ENCODE results near the gene GALNT12.

The GALNT12 gene

DNA sequence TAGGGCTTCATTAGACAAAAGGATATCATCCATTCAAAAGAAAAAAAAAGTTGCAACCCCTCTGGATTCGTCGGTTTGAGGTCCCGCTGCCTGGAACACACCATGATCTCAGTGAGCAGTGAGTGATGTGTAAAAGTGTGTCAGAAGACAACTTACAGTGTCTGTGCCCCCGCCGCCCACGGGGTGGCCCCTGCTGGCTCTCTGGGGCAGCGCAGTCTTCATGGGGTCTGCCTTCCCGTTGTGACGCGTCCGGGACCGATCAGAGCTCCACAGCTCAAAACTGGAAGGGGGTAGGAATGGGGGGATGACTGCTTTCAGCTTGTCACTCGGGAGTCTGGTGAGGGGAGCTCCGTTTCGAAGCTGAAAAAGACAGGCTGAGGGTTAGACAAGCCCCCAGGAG, 33.7 kb upstream of the GALNT12 start:
- Histone ChIP-seq H3K4me1 (ENCODE audit: control insufficient read depth, low read depth, low read length) (no peaks in the 10 kb centered on the region), H3K27me3 (ENCODE audit: control insufficient read depth, insufficient read depth, low read length) (no peaks in the 10 kb centered on the region), H3K9me3 (ENCODE audit: control insufficient read depth, low read depth, low read length) (no peaks in the 10 kb centered on the region), H3K27ac (ENCODE audit: low read length) (no peak overlapping the region), H3K4me3 (ENCODE audit: low read length) (no peak overlapping the region), H3K36me3 (ENCODE audit: control insufficient read depth, low read depth, low read length) (peaks cover 47% of the 10 kb centered on the region), H3K9ac (ENCODE audit: low read length) (no peak overlapping the region)

GRCh38 chr9:98774746-98775145, 32.7 kb upstream of the GALNT12 start:
- no peak overlapping the region for H3K4me3 ChIP-seq (ENCODE audit: low read length)
- H3K27ac ChIP-seq (ENCODE audit: low read length): no peak overlapping the region
- no peaks in the 10 kb centered on the region for H3K27me3 ChIP-seq (ENCODE audit: control insufficient read depth, insufficient read depth, low read length)
- no peaks in the 10 kb centered on the region for H3K9me3 ChIP-seq (ENCODE audit: control insufficient read depth, low read depth, low read length)
- peaks cover 44% of the 10 kb centered on the region for H3K36me3 ChIP-seq (ENCODE audit: control insufficient read depth, low read depth, low read length)
- no peaks in the 10 kb centered on the region for H3K4me1 ChIP-seq (ENCODE audit: control insufficient read depth, low read depth, low read length)
- no peak overlapping the region for H3K9ac ChIP-seq (ENCODE audit: low read length)

DNA sequence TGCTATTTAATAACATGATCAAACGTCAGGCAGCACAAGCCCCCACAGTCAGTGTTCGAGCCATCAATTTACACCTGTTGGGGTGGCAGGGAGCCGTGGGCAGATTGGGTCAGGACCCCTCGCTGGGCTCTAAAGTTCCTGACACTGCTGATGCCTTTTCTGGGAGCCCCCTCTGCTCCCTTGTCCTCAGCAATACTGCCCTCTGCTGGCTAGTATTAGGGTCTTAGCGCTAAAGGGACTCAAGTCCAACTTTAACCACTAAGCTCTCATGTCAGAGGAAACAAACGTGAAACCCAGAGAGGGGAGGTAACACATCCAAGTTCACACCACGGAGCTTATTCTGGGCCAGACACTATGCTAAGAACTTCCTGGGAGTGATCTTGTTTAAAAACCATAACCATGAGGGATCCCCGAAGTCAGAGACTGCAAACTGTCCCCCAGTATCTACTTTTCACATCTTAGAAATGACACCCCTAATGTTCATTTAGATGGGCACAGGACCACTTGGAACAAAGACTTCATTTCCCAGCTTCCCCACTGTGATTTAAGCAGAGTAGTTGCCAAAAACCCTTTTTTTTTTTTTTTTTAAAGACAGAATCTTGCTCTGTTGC, 31.5 kb upstream of the GALNT12 start:
- H3K27ac ChIP-seq (ENCODE audit: low read length): no peak overlapping the region
- H3K4me3 ChIP-seq (ENCODE audit: low read length): no peak overlapping the region
- peaks cover 36% of the 10 kb centered on the region for H3K36me3 ChIP-seq (ENCODE audit: control insufficient read depth, low read depth, low read length)
- H3K9me3 ChIP-seq (ENCODE audit: control insufficient read depth, low read depth, low read length): no peaks in the 10 kb centered on the region
- H3K27me3 ChIP-seq (ENCODE audit: control insufficient read depth, insufficient read depth, low read length): no peaks in the 10 kb centered on the region
- H3K9ac ChIP-seq (ENCODE audit: low read length): no peak overlapping the region
- no peaks in the 10 kb centered on the region for H3K4me1 ChIP-seq (ENCODE audit: control insufficient read depth, low read depth, low read length)

DNA sequence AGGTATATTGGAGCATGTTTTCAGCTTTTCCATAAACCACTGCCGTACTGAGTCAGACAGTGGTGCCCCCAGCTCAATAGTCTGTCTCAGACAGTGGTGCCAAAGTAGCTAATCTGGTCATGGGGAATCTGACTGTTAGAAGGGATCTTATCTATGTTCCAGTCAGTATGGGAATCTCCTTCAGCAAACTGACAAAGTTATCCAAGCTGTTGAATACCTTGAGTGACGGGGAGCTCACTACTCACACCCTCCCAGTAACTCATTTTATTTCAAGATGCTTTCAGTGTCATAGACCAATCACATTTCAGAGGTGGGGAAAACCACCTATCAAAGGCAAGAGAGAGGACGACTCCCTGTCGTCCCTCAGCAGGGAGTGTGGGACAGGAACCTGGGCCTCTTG, 29.9 kb upstream of the GALNT12 start:
- H3K4me1 ChIP-seq (ENCODE audit: control insufficient read depth, low read depth, low read length): no peaks in the 10 kb centered on the region
- H3K27ac ChIP-seq (ENCODE audit: low read length): no peak overlapping the region
- H3K9ac ChIP-seq (ENCODE audit: low read length): no peak overlapping the region
- H3K4me3 ChIP-seq (ENCODE audit: low read length): no peak overlapping the region
- peaks cover 33% of the 10 kb centered on the region for H3K36me3 ChIP-seq (ENCODE audit: control insufficient read depth, low read depth, low read length)
- H3K9me3 ChIP-seq (ENCODE audit: control insufficient read depth, low read depth, low read length): no peaks in the 10 kb centered on the region
- no peaks in the 10 kb centered on the region for H3K27me3 ChIP-seq (ENCODE audit: control insufficient read depth, insufficient read depth, low read length)

- Histone ChIP-seq H3K27me3 (ENCODE audit: control insufficient read depth, insufficient read depth, low read length) (no peaks in the 10 kb centered on the region), H3K9me3 (ENCODE audit: control insufficient read depth, low read depth, low read length) (no peaks in the 10 kb centered on the region), H3K4me1 (ENCODE audit: control insufficient read depth, low read depth, low read length) (no peaks in the 10 kb centered on the region), H3K36me3 (ENCODE audit: control insufficient read depth, low read depth, low read length) (peaks cover 28% of the 10 kb centered on the region), H3K27ac (ENCODE audit: low read length) (no peak overlapping the region), H3K4me3 (ENCODE audit: low read length) (no peak overlapping the region), H3K9ac (ENCODE audit: low read length) (no peak overlapping the region)
Observed at GRCh38 chr9:98778251-98778650, 29.2 kb upstream of the GALNT12 start.

- no peaks in the 10 kb centered on the region for H3K27me3 ChIP-seq (ENCODE audit: control insufficient read depth, insufficient read depth, low read length)
- H3K27ac ChIP-seq (ENCODE audit: low read length): no peak overlapping the region
- no peaks in the 10 kb centered on the region for H3K4me1 ChIP-seq (ENCODE audit: control insufficient read depth, low read depth, low read length)
- H3K9ac ChIP-seq (ENCODE audit: low read length): no peak overlapping the region
- H3K9me3 ChIP-seq (ENCODE audit: control insufficient read depth, low read depth, low read length): no peaks in the 10 kb centered on the region
- H3K4me3 ChIP-seq (ENCODE audit: low read length): no peak overlapping the region
- H3K36me3 ChIP-seq (ENCODE audit: control insufficient read depth, low read depth, low read length): peaks cover 28% of the 10 kb centered on the region
Observed at GRCh38 chr9:98778711-98779530, 28.5 kb upstream of the GALNT12 start.

DNA sequence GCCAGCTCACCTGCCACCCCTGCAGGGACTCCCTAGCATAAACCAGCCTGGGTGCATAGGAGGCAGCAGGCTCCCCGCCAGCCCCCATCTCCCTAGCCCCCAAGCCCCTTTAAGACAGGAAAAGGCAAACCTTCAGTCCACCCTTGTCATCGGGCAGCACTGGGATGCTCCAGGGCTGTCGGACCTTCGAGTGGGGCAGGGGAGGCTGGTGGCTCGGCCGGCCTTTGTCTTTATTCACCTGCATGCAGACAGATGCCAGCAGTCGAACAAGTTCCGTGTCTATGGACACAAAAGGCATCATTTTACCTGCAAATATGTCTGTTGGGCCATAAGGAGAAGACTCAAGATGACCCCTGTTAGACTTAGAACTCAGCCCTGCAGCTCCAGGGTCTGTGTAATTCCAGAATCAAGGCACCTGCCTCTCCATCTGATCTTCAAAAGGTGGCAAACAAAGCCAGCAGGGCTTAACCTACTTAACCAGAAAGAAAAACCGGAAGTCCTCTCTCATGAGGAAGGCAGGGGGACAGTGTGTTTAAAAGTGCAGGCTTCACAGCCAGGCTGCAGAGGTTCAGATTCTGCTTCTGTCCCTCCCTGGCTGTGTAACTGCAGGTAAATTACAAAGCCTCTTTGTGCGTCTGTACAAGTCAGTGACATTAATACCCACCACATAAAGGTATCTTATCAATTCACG, 27.3 kb upstream of the GALNT12 start:
- Histone ChIP-seq H3K4me3 (ENCODE audit: low read length) (no peak overlapping the region), H3K36me3 (ENCODE audit: control insufficient read depth, low read depth, low read length) (peaks cover 29% of the 10 kb centered on the region), H3K4me1 (ENCODE audit: control insufficient read depth, low read depth, low read length) (no peaks in the 10 kb centered on the region), H3K9me3 (ENCODE audit: control insufficient read depth, low read depth, low read length) (no peaks in the 10 kb centered on the region), H3K27ac (ENCODE audit: low read length) (no peak overlapping the region), H3K9ac (ENCODE audit: low read length) (no peak overlapping the region), H3K27me3 (ENCODE audit: control insufficient read depth, insufficient read depth, low read length) (no peaks in the 10 kb centered on the region)

DNA sequence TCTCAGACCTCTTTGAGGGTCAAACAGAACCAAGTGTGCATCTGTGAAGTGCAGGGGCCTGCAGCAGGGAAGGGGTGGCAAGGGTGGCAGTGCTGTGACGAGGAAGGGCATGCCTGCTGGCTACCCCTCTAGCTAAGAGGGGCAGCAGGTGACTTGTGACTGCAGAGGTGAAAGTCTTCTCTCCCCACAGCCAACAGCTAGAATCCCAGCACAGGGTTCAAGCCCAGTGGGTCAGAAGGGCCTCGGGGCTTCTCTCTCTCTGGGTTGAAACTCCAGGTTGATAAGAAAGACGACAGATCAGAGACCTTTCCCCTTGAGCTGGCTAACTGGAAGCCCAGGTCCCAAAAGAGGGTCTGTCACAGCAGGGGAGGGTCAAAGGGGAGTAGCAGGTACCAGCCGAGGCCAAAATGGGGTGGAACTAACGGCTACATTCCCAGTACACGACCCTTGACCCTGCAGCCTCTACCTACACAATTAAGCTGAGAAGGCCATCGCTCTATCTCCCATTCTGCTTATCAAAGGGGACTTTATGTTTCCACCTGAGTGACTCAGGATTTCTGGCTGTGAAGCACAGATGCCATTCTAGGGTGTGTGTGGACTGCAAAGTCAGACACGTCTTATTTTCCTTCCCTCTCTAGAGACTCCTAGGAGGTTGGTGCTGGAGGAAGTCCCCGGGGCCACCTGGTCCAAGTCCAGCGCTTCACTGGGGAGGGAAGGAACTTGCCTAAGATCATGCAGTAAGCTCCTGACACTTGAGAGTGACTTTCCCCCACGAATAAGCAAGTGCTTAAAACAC, 25.7 kb upstream of the GALNT12 start:
- Histone ChIP-seq H3K9me3 (ENCODE audit: control insufficient read depth, low read depth, low read length) (no peaks in the 10 kb centered on the region), H3K4me1 (ENCODE audit: control insufficient read depth, low read depth, low read length) (no peaks in the 10 kb centered on the region), H3K36me3 (ENCODE audit: control insufficient read depth, low read depth, low read length) (peaks cover 29% of the 10 kb centered on the region), H3K27me3 (ENCODE audit: control insufficient read depth, insufficient read depth, low read length) (no peaks in the 10 kb centered on the region), H3K27ac (ENCODE audit: low read length) (no peak overlapping the region), H3K9ac (ENCODE audit: low read length) (no peak overlapping the region), H3K4me3 (ENCODE audit: low read length) (no peak overlapping the region)

GRCh38 chr9:98783518-98784226, 23.8 kb upstream of the GALNT12 start:
- no peak overlapping the region for H3K27ac ChIP-seq (ENCODE audit: low read length)
- H3K9ac ChIP-seq (ENCODE audit: low read length): no peak overlapping the region
- H3K27me3 ChIP-seq (ENCODE audit: control insufficient read depth, insufficient read depth, low read length): no peaks in the 10 kb centered on the region
- H3K9me3 ChIP-seq (ENCODE audit: control insufficient read depth, low read depth, low read length): no peaks in the 10 kb centered on the region
- H3K4me3 ChIP-seq (ENCODE audit: low read length): no peak overlapping the region
- peaks cover 30% of the 10 kb centered on the region for H3K36me3 ChIP-seq (ENCODE audit: control insufficient read depth, low read depth, low read length)
- no peaks in the 10 kb centered on the region for H3K4me1 ChIP-seq (ENCODE audit: control insufficient read depth, low read depth, low read length)

DNA sequence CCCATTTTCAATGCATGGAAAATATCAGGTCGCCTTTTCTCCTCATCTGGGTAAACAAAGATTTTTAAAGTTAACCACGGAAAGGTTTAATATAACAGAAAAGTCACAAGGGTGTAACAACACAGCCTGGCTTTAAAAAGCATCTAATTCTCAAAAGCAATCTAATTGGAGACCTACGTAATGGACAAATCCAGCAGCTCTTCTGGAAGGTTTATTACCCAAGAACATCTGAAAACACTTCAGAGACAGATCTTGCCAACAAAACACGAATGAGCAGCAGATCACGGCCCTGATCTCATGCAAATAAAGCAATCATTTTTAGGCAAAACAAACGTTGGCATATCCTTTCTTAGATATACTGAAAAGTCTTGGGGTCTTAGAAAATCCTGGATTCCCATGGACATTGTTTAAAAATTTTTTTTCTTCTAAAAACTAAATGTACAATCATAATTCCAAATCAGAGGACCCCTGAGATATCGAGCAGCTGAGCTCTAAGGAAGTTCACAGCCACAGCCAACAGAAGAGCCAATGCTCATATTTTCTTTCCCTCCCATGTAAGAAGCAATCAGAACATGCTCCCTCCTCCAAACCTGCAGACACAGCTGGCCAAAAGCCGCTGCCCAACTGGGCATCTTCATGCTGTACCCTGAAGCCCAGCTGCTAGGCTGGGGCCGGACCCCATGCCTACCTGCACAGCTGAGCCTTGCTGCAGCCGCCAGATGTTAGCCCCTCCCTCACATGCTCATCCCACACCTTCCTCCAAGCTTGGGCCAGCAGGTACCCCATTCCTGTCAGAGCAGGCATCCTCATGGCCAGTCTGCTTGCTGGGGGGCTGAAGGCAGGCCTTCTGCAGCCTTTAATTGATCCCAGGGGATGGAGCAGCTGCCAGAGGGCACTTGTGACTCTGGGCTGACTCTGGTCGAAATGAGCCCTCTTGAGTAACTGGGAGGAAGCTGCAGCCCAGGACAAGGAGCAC, 22.4 kb upstream of the GALNT12 start:
- Histone ChIP-seq H3K9me3 (ENCODE audit: control insufficient read depth, low read depth, low read length) (no peaks in the 10 kb centered on the region), H3K36me3 (ENCODE audit: control insufficient read depth, low read depth, low read length) (peaks cover 42% of the 10 kb centered on the region)

More for the DNA sequence above, 22.4 kb upstream of the GALNT12 start:
- Histone ChIP-seq H3K27ac (ENCODE audit: low read length) (no peak overlapping the region), H3K9ac (ENCODE audit: low read length) (no peak overlapping the region), H3K27me3 (ENCODE audit: control insufficient read depth, insufficient read depth, low read length) (no peaks in the 10 kb centered on the region), H3K4me1 (ENCODE audit: control insufficient read depth, low read depth, low read length) (no peaks in the 10 kb centered on the region), H3K4me3 (ENCODE audit: low read length) (no peak overlapping the region)
